Breast epithelium (tissue), 4 donors: ENCODE measurements around the gene NELL2. TPM values are rescaled to one million over a fixed set of nuclear protein-coding genes. Genes with fewer than 3 reads are reported as not detected.

ENCODE experiments used
- DNase-seq, 2 donors: peaks; one replicate each; pipeline ENCODE4 v3.0.0-alpha.2; 2019; ENCODE audit warnings: low spot score in 2 of 2
- H3K27ac ChIP-seq, 2 donors: fragments of 200-600 bp; sonication (generic) in 1 of 2; one replicate each; pipeline ENCODE4 v1.5.1; 2016 to 2019; ENCODE audit warnings: mild to moderate bottlenecking in 1 of 2
- H3K27me3 ChIP-seq, 2 donors: fragments of 200-600 bp; sonication (generic) in 1 of 2; one replicate each; pipeline versions ENCODE4 v1.5.1 to v1.6.0; 2017 to 2019; ENCODE audit warnings: control low read depth in 1 of 2, mild to moderate bottlenecking in 1 of 2
- H3K36me3 ChIP-seq: fragments of 200-600 bp; one replicate; pipeline ENCODE4 v1.5.1; 2019
- H3K4me1 ChIP-seq, 2 donors: fragments of 200-600 bp; sonication (generic); one replicate each; pipeline ENCODE4 v1.5.1; 2016 to 2019; ENCODE audit warnings: control low read depth in 1 of 2
- H3K4me3 ChIP-seq, 3 donors: fragments of 200-600 bp; sonication (generic); 1 replicate in 2 of 3; 2 replicates in 1 of 3; pipeline ENCODE4 v1.5.1; 2016 to 2019; ENCODE audit warnings: mild to moderate bottlenecking in 3 of 3, moderate library complexity in 2 of 3
- H3K9me3 ChIP-seq, 2 donors: fragments of 200-600 bp; sonication (generic) in 1 of 2; one replicate each; pipeline ENCODE4 v1.5.1; 2016 to 2019; ENCODE audit warnings: control low read depth in 1 of 2
- POLR2A ChIP-seq: fragments of 450-650 bp; IDR thresholded peaks from one replicate; pipeline ENCODE4 v1.6.1; 2016; ENCODE audit warnings: antibody characterized with exemption, mild to moderate bottlenecking, moderate library complexity
- POLR2AphosphoS5 ChIP-seq, 3 donors: sonication (generic); formaldehyde crosslinking; IDR thresholded peaks; one replicate each; pipeline ENCODE4 v1.6.1; 2017; ENCODE audit warnings: antibody characterized with exemption in 3 of 3
- intact Hi-C: fragments of 100-400 bp; cut with DNase I; formaldehyde crosslinking; loops from one replicate; pipeline ENCODE4 v1.15.1; 2023; ENCODE audit warnings: low total_unique reads
- total RNA-seq, 3 donors: library from RNA; depleted of rRNA; stranded (reverse); fragments of >200 nt; gene quantifications; one replicate each; pipeline ENCODE4 v1.1.0, GENCODE V29; 2016
- TF ChIP-seq, protein P1 (sequence below), 3 donors: fragments of 450-650 bp; IDR thresholded peaks; one replicate each; pipeline ENCODE4 v1.5.1; 2016 to 2017; ENCODE audit warnings: antibody characterized with exemption in 3 of 3, mild to moderate bottlenecking in 3 of 3, moderate library complexity in 3 of 3

Gene NELL2
- total RNA-seq, 3 donors from 2014 or later, result 4.9 to 10.1 (median 9.9) TPM

DNA sequence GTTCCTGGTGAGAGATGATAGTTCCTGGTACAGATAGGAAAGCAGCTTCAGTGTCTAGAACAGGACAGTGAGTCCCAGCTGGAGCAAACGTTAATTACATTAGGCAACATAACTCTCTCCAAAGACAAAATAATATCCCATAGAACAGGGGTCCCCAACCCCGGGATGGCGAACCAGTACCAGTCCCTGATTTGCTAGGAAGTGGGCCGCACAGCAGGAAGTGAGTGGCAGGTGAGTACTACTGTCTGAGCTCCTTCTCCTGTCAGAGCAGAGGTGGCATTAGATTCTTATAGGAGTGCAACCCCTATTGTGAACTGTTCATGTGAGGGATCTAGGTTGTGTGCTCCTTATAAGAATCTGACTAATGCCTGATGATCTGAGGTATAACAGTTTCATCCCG is 204.1 kb downstream of the NELL2 start:
- H3K27ac ChIP-seq, result no peak overlapping the region
- no peaks in the 10 kb centered on the region for H3K9me3 ChIP-seq
- no peaks in the 10 kb centered on the region for H3K4me1 ChIP-seq
- H3K4me3 ChIP-seq, result no peak overlapping the region
- TF ChIP-seq, protein P1, sequence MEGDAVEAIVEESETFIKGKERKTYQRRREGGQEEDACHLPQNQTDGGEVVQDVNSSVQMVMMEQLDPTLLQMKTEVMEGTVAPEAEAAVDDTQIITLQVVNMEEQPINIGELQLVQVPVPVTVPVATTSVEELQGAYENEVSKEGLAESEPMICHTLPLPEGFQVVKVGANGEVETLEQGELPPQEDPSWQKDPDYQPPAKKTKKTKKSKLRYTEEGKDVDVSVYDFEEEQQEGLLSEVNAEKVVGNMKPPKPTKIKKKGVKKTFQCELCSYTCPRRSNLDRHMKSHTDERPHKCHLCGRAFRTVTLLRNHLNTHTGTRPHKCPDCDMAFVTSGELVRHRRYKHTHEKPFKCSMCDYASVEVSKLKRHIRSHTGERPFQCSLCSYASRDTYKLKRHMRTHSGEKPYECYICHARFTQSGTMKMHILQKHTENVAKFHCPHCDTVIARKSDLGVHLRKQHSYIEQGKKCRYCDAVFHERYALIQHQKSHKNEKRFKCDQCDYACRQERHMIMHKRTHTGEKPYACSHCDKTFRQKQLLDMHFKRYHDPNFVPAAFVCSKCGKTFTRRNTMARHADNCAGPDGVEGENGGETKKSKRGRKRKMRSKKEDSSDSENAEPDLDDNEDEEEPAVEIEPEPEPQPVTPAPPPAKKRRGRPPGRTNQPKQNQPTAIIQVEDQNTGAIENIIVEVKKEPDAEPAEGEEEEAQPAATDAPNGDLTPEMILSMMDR (IDR thresholded peaks at IDR 0.05), result no peak
- no peak for TF ChIP-seq POLR2A
- no peak for TF ChIP-seq POLR2AphosphoS5 (IDR thresholded peaks at IDR 0.05)
- intact Hi-C loops, result no loop called here
- H3K36me3 ChIP-seq, result no peaks in the 10 kb centered on the region
- no peak for DNase-seq
- H3K27me3 ChIP-seq, result no peaks in the 10 kb centered on the region

DNA sequence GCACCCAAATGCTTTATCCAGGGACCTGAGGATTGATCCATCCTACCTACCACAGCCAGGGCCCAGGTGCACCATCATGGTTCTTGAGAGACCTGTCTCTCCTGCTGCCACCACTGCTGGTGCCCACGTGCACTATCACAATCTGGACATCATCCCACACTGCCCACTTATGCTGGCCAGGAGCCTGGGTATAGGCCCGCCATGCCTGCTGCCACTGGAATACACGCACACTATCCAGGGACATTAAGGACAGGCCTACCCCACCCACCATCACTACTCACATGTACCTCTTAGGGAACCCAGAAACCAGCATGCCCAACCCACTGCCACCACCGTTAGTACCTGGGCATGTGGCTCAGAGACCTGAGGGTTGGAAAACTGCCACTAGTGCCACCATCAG is 207.7 kb downstream of the NELL2 start:
- Histone ChIP-seq H3K36me3 (no peaks in the 10 kb centered on the region), H3K9me3 (no peaks in the 10 kb centered on the region), H3K4me3 (no peak overlapping the region), H3K4me1 (no peaks in the 10 kb centered on the region), H3K27ac (no peak overlapping the region), H3K27me3 (no peaks in the 10 kb centered on the region)
- no peak for DNase-seq
- intact Hi-C loops, result no loop called here
- no peak for TF ChIP-seq POLR2A

DNA sequence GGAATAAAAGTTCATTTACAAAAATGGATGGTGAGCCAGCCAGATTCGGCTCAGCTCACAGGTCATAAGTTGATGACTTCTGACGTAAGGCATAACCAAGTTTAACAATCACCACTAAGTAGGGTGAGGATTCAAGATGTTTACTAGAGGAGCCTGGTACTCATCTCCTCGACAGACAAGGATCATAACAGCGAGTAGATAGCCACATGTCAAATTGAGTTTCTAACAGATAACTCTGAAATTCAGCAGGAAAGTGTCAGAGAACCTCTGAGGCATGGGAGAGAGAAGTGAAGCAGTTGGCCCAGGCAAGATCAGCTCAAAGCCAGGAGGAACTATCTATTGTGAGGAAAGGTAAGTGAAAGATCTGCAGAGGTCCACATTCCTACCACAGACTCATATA is 208.7 kb downstream of the NELL2 start:
- no peaks in the 10 kb centered on the region for H3K4me1 ChIP-seq
- no peaks in the 10 kb centered on the region for H3K9me3 ChIP-seq
- H3K27me3 ChIP-seq, result no peaks in the 10 kb centered on the region
- no peak for TF ChIP-seq POLR2AphosphoS5 (IDR thresholded peaks at IDR 0.05)
- no peak for TF ChIP-seq POLR2A
- TF ChIP-seq, protein P1 (IDR thresholded peaks at IDR 0.05), result no peak
- DNase-seq, result no peak
- H3K27ac ChIP-seq, result no peak overlapping the region
- no peak overlapping the region for H3K4me3 ChIP-seq
- no peaks in the 10 kb centered on the region for H3K36me3 ChIP-seq
- intact Hi-C loops, result no loop called here

DNA sequence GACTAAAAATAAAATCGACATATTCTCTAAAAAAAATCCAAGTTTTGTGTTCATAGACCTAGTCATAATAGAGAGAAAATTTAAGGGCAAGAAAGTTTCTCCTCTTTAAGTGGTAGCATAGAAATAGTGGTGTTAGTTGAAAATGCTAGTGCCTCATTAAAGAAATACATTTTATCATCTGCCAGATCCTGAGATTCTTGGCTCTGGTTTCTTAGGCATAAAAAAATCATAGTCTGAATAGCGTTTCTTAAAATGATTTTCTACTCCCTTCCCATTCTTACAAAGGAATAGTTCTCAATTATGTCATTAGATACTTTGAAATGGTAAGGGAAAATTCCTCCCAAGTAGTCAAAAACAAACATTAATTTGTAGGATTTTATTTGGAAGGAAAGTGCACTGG is 212.8 kb downstream of the NELL2 start:
- Histone ChIP-seq H3K36me3 (no peaks in the 10 kb centered on the region), H3K4me3 (no peak overlapping the region), H3K27me3 (no peaks in the 10 kb centered on the region), H3K4me1 (no peaks in the 10 kb centered on the region), H3K27ac (no peak overlapping the region), H3K9me3 (no peaks in the 10 kb centered on the region)
- TF ChIP-seq POLR2AphosphoS5 (IDR thresholded peaks at IDR 0.05), result no peak
- no peak for TF ChIP-seq POLR2A
- TF ChIP-seq, protein P1 (IDR thresholded peaks at IDR 0.05), result no peak
- intact Hi-C loops, result no loop called here
- DNase-seq, result no peak

DNA sequence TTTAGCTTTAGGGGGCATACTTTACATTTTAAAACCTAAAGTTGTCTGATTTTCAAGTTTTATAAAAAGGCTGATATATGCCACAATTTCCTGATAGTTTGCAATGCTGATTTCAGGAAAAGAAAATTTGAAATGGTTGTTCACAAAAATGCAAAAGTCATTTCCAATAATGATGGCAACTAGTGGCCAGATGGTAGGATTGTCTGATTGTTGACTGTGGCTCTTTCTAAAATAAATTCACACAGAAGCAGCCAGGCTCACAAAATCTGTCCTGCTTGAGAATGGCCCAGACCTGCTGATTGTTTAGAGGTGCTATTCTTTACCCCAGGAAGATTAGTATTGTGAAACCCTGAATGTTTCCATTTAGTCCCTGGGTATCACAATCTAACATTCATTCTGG is 220.3 kb downstream of the NELL2 start:
- no peaks in the 10 kb centered on the region for H3K27me3 ChIP-seq
- H3K4me1 ChIP-seq, result no peaks in the 10 kb centered on the region
- TF ChIP-seq POLR2A, result no peak
- no peak for TF ChIP-seq POLR2AphosphoS5 (IDR thresholded peaks at IDR 0.05)
- TF ChIP-seq, protein P1 (IDR thresholded peaks at IDR 0.05), result no peak
- intact Hi-C loops, result no loop called here
- H3K36me3 ChIP-seq, result no peaks in the 10 kb centered on the region
- no peak overlapping the region for H3K27ac ChIP-seq
- no peak overlapping the region for H3K4me3 ChIP-seq
- DNase-seq, result no peak
- no peaks in the 10 kb centered on the region for H3K9me3 ChIP-seq
